ENCODE measurements around the gene ZNF576.
"Not testable (repeated sequence)": the region's sequence is repeated elsewhere in the genome, so short reads cannot be mapped to it uniquely, and the experiment has no call there.

ZNF576 gene, protein sequence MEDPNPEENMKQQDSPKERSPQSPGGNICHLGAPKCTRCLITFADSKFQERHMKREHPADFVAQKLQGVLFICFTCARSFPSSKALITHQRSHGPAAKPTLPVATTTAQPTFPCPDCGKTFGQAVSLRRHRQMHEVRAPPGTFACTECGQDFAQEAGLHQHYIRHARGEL

DNA sequence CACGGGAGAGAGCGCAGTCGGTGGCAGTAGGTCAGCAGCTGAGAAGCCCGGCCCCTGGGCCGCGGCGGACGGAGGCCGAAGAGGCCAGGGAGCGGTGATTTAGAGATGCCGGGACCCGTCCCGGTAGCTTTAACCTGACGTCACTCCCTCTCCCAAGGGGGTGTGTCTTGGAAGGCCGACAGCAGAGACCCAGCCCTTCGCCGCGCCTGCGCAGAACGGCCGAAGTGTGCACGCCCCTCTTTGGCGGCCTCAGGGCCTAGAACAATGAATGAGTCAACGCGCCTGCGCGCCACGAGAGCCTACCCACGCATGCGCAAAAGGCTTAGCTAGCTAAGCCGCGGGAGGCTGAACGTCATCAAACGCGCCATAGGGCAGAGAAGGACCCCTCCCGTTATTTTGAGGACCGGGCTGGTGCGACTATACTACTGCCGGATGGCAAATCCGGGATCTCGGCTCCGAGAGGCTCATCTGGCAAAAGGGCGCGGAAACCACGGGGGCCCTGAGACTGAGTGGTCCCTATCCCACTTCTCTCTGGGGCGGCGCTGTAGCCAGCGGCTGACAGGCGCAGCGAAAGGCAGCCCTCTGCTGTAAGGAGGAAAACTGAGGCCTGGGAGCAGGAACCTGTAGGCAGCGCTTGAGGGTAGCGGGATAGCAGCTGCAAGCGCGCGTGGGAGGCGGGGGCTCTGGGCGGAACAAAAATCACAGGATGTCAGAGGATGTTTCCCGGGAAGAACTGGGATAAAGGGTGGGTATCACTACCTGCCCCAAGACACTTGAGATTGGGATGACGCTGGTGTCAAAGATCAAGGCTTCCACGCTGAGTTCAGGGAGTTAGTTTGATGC lies at the start of gene ZNF576, which contains the start of gene IRGQ:
ZNF576 (plus strand) TSS at position 597 of the 843 bp plus-strand sequence. CDS start 514 bp downstream, outside the sequence.
IRGQ (minus strand) TSS at position 136 of the 843 bp plus-strand sequence. CDS start 796 bp downstream, outside the sequence.
- H3K4me3 ChIP-seq: peak within 1 kb of the TSS; percentile 82
- H3K4me2 ChIP-seq: peak within 1 kb of the TSS; percentile 99
- peaks cover 59% of the 10 kb centered on the region for H3K36me3 ChIP-seq
- H3K27me3 ChIP-seq: no peaks in the 10 kb centered on the region
- peak within 1 kb of the TSS; percentile 91 for H3K9ac ChIP-seq
- H3K4me1 ChIP-seq: peaks cover 37% of the 10 kb centered on the region
- peak within 1 kb of the TSS; percentile 94 for H3K27ac ChIP-seq
- no peaks in the 10 kb centered on the region for H3K9me3 ChIP-seq
- peaks cover 48% of the 10 kb centered on the region; the same call in 1 of the 2 replicates for H4K20me1 ChIP-seq
- TF ChIP-seq Cebpa-rat (IDR thresholded peaks at IDR 0.05): no peak

DNA sequence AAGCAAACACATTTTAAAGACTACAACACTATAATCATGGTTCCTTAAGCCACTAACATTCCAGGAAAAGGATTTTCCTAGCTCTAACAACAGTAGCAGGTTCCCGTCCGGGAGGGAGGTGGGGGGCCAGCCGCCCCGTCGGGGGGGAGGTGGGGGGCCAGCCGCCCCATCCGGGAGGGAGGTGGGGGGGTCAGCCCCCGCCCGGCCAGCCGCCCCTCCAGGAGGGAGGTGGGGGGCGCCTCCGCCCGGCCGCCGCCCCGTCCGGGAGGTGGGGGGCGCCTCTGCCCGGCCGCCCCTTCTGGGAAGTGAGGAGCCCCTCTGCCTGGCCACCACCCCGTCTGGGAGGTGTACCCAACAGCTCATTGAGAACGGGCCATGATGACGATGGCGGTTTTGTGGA lies 48.5 kb upstream of the ZNF576 start:
- not testable (repeated sequence) for H3K4me2 ChIP-seq, H4K20me1 ChIP-seq, H3K9me3 ChIP-seq, H3K27ac ChIP-seq, H3K27me3 ChIP-seq, H3K4me3 ChIP-seq, H3K9ac ChIP-seq
- peaks cover 83% of the 10 kb centered on the region for H3K36me3 ChIP-seq
- H3K4me1 ChIP-seq: peaks cover 37% of the 10 kb centered on the region

DNA sequence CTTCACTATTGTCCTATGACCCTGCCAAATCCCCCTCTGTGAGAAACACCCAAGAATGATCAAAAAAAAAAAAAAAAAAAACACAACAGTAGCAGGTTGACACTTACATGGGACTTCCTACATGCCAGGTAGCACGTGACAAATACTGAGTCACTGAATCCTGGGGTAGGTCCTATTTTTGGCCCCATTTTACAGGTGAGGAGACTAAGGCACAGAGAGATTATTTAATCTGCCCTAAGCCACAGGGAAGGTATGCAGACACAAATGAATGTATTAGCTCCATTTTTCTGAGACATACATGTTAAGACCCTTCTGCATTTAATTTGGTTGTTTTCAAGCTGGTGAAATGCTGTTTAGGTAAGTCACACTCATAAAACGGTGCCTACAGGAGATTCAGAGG lies 47.7 kb upstream of the ZNF576 start:
- no peak overlapping the region for H3K27ac ChIP-seq
- H3K36me3 ChIP-seq: peaks cover 83% of the 10 kb centered on the region
- no peak overlapping the region for H3K4me3 ChIP-seq
- no peak for TF ChIP-seq Cebpa-rat (IDR thresholded peaks at IDR 0.05)
- no peaks in the 10 kb centered on the region for H4K20me1 ChIP-seq
- H3K27me3 ChIP-seq: no peaks in the 10 kb centered on the region
- H3K4me1 ChIP-seq: peaks cover 39% of the 10 kb centered on the region
- no peak overlapping the region for H3K4me2 ChIP-seq
- no peaks in the 10 kb centered on the region for H3K9me3 ChIP-seq
- no peak overlapping the region for H3K9ac ChIP-seq

DNA sequence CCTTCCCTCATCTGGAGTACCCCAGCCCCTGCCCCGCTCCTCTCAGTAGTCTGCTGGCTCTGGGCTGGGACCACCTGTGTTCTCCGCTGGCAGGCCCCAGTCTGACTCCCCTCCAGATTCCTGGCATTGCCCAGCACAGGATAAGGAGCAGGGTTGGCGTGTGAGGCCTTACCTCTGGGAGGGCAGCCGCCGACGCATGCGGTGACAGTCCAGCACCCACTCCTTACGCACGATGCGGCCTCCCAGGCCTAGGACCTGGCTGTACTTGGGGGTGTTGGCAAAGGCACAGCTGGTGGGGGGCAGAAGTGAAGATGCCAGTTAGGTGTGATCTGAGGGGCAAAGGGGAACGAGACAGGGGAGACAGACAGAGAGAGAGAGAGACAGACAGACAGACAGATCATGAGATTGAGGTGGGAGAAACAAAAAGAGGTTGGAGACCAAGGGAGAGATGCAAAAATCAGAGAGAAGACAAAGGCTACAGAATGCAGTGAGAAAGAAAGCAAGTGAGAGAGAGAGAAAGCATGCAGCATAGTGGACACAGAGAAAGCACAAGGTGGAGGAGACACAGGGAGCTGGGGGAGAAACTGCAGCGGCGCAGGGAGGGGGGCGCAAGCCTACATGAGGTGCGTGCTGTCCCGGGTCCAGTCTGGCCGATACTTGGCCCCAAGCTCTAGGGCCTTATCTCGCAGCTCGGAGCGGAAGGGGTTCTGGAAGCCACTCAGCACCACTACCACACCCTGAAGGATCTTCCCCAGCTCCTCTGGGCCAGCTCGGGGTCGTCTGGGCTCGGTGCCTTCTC lies 44.8 kb upstream of the ZNF576 start:
- no peaks in the 10 kb centered on the region for H4K20me1 ChIP-seq
- no peaks in the 10 kb centered on the region for H3K27me3 ChIP-seq
- H3K36me3 ChIP-seq: peaks cover 82% of the 10 kb centered on the region
- no peak overlapping the region for H3K4me3 ChIP-seq
- no peak for TF ChIP-seq Cebpa-rat (IDR thresholded peaks at IDR 0.05)
- H3K9ac ChIP-seq: peak overlapping the region; percentile 48; the same call in 1 of the 2 replicates
- no peak overlapping the region for H3K4me2 ChIP-seq
- H3K27ac ChIP-seq: peak overlapping the region; percentile 74
- no peaks in the 10 kb centered on the region for H3K9me3 ChIP-seq
- peaks cover 34% of the 10 kb centered on the region for H3K4me1 ChIP-seq

DNA sequence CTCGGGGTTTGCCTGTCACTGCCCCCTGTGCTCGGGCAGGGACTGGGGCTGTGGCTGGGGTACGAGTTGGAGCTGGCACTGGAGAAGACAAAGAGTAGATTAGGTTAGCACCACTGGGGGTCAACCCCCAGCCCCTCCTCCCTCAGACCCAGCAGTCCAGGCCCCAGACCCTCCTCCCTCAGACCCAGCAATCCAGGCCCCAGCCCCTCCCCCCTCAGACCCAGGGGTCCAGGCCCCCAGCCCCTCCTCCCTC lies 44.3 kb upstream of the ZNF576 start:
- Histone ChIP-seq H3K4me2 (peak overlapping the region; percentile 61; the same call in 1 of the 2 replicates), H3K36me3 (peaks cover 82% of the 10 kb centered on the region), H4K20me1 (no peaks in the 10 kb centered on the region)

DNA sequence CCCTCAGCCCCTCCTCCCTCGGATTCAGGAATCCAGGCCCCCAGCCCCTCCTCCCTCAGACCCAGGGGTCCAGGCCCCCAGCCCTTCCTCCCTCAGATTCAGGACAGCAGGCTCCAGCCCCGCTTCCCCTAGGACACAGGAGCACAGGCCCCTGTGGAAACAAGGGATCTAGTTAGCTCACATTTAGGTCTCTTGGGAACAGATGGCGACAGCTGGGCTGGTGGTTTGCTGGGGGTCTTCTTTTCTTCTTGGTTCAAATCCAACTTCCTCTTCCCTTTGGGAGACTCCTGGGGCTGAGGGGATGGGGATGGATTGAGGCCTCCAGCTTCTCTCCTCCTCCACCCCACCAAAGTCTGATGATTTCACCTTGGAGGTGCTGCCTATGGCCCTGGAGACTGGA lies 43.8 kb upstream of the ZNF576 start:
- Histone ChIP-seq H3K4me2 (peak overlapping the region; percentile 61), H3K9ac (peak overlapping the region; percentile 48; the same call in 1 of the 2 replicates), H3K27me3 (no peaks in the 10 kb centered on the region), H3K9me3 (no peaks in the 10 kb centered on the region), H3K36me3 (peaks cover 81% of the 10 kb centered on the region), H3K27ac (peak overlapping the region; percentile 74), H3K4me1 (peaks cover 34% of the 10 kb centered on the region), H3K4me3 (no peak overlapping the region), H4K20me1 (no peaks in the 10 kb centered on the region)
- TF ChIP-seq Cebpa-rat (IDR thresholded peaks at IDR 0.05): no peak

More for the DNA sequence above, 44.3 kb upstream of the ZNF576 start:
- TF ChIP-seq Cebpa-rat (IDR thresholded peaks at IDR 0.05): no peak
- Histone ChIP-seq H3K9ac (peak overlapping the region; percentile 48; the same call in 1 of the 2 replicates), H3K9me3 (no peaks in the 10 kb centered on the region), H3K4me1 (peaks cover 34% of the 10 kb centered on the region), H3K27ac (peak overlapping the region; percentile 74), H3K4me3 (no peak overlapping the region), H3K27me3 (no peaks in the 10 kb centered on the region)

DNA sequence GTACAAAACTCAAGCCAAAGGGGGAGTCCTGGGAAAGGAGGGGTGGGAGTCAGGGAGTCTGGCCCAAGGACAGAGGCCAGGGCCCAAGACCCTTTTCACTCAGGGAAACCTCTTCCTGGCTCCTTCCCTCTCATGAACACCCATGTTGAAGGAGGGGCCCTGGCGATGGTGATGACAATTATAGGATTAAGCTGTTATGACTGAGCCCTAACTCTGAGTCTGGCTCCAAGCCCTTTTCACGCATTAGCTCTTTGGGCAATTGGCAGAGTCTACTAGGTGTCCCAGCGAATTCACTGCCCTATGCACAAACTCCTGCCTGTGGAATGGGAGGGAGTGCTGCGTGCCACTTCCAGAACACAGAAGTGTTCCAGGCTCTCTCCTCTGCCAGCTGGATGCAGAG lies 42.7 kb upstream of the ZNF576 start:
- Histone ChIP-seq H3K27me3 (no peaks in the 10 kb centered on the region), H3K9me3 (no peaks in the 10 kb centered on the region)

DNA sequence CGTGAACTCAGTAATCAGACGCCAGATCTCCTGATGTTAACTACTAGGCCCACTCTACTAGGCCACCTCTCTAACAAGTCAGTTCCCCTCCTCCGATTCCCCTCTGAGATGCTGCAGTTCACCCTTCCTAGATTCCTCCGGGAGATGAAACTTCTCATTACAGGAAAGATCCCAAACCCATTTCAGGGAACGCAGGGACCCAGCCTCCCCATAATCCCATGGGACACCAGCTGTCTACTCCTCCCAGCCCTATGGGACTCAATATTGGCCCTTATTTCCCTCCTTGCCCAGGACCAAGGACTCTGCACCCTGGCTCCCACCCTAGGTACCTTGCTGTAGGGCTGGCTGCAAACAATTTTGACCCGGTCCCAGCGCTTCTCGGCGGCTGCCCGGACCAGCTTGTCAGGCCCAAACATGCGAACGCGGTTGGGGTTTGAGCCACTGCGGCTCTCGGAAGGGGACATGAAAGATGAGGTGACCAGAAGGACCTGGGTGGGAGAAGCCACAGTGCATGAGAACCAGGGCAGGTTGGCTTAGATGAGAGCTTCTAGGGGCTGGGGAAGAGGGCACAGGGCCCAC lies 42.0 kb upstream of the ZNF576 start:
- no peak for TF ChIP-seq Cebpa-rat (IDR thresholded peaks at IDR 0.05)
- H3K27ac ChIP-seq: peak overlapping the region; percentile 60
- H3K4me2 ChIP-seq: peak overlapping the region; percentile 24
- H3K9ac ChIP-seq: peak overlapping the region; percentile 38
- H3K4me3 ChIP-seq: no peak overlapping the region
- H4K20me1 ChIP-seq: no peaks in the 10 kb centered on the region
- H3K36me3 ChIP-seq: peaks cover 82% of the 10 kb centered on the region
- H3K27me3 ChIP-seq: no peaks in the 10 kb centered on the region
- peaks cover 39% of the 10 kb centered on the region for H3K4me1 ChIP-seq
- H3K9me3 ChIP-seq: no peaks in the 10 kb centered on the region

More for the DNA sequence above, 42.7 kb upstream of the ZNF576 start:
- Histone ChIP-seq H3K27ac (0 out of 2 replicates have a peak overlapping the region, but pooled peaks have one; percentile 74), H3K4me2 (no peak overlapping the region), H4K20me1 (no peaks in the 10 kb centered on the region), H3K36me3 (peaks cover 87% of the 10 kb centered on the region), H3K4me1 (peaks cover 39% of the 10 kb centered on the region), H3K4me3 (no peak overlapping the region), H3K9ac (peak overlapping the region; percentile 48; the same call in 1 of the 2 replicates)
- TF ChIP-seq Cebpa-rat (IDR thresholded peaks at IDR 0.05): no peak

DNA sequence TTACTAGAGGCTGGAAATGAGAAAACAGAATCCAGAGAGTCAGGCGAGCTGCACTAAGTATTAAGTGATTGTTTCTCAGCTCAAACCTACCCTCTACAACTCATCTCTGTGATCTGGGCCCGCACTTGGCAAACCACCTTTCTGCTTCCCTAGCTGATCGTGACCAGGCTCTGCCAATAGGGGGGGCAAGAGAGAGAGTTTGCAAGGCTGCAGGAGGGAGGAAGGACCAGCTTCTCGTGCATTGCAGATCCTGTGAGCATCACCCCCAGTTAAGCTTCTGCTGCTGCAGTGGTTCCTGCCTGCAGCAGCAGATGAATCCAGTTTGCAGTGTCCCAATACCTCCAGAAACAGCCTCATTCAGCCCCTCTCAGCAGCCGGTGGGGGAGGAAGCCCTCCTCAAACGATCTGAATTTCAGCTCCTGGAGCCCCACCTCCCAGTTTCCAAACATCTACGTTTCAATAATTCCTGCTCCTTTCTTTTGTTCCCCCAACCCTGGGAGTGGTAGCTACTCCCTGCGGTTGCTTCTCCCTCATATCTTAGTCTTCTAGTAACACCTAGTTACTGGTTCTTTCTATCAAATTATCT lies 41.1 kb upstream of the ZNF576 start:
- no peak for TF ChIP-seq Cebpa-rat (IDR thresholded peaks at IDR 0.05)
- H3K4me2 ChIP-seq: 0 out of 2 replicates have a peak overlapping the region, but pooled peaks have one; percentile 24
- H4K20me1 ChIP-seq: no peaks in the 10 kb centered on the region
- no peak overlapping the region for H3K27ac ChIP-seq
- H3K27me3 ChIP-seq: no peaks in the 10 kb centered on the region
- peaks cover 79% of the 10 kb centered on the region for H3K36me3 ChIP-seq
- H3K9me3 ChIP-seq: no peaks in the 10 kb centered on the region
- no peak overlapping the region for H3K4me3 ChIP-seq
- H3K9ac ChIP-seq: no peak overlapping the region
- peaks cover 48% of the 10 kb centered on the region for H3K4me1 ChIP-seq

Data from BLaER1 (cell line).